ENCODE measurements around the gene GCFC2. TPM values are rescaled to one million over a fixed set of nuclear protein-coding genes. Genes with fewer than 3 reads are reported as not detected.

The GCFC2 gene
- polyA plus RNA-seq, 3 donors = 5.5 to 10.9 (median 9.0) TPM

GRCh38 chr2:75655861-75656260 is 54.9 kb downstream of the GCFC2 start:
- Histone ChIP-seq H3K9ac (ENCODE audit: insufficient read depth, low read length, poor library complexity, severe bottlenecking) (no peak overlapping the region), H3K27ac (ENCODE audit: low read depth in 1 of 2, low read length in 2 of 2) (no peak overlapping the region), H3K27me3 (ENCODE audit: control insufficient read depth in 2 of 2, insufficient read depth in 2 of 2, low read length in 2 of 2) (no peaks in the 10 kb centered on the region), H3K79me2 (ENCODE audit: insufficient read depth, low read length) (no peaks in the 10 kb centered on the region), H3K4me3 (replicated peaks in 1 of 3; ENCODE audit: low read depth in 2 of 3, low read length in 3 of 3) (no peak overlapping the region), H3K4me2 (replicated peaks; ENCODE audit: extremely low read depth, low read length, poor library complexity, severe bottlenecking) (no peak overlapping the region), H3K36me3 (replicated peaks in 1 of 2; ENCODE audit: control insufficient read depth in 1 of 2, insufficient read depth in 2 of 2, low read length in 2 of 2) (peaks cover 56 to 97% of the 10 kb centered on the region in 2 donors), H4K20me1 (ENCODE audit: insufficient read depth, low read length) (no peaks in the 10 kb centered on the region), H3K4me1 (ENCODE audit: control insufficient read depth in 1 of 2, insufficient read depth in 2 of 2, low read length in 2 of 2) (no peaks in the 10 kb centered on the region), H3K9me3 (replicated peaks in 1 of 2; ENCODE audit: control insufficient read depth in 1 of 2, insufficient read depth in 1 of 2, low read length in 2 of 2) (no peaks in the 10 kb centered on the region), H2AFZ (ENCODE audit: insufficient read depth, low read depth, low read length, poor library complexity, severe bottlenecking) (no peak overlapping the region)
- TF ChIP-seq CTCF (IDR thresholded peaks at IDR 0.05) = no peak
- Mint-ChIP-seq H3K4me1 (peaks cover 2% of the 10 kb centered on the region), H3K27me3 (ENCODE audit: low read depth in 3 of 3) (no peaks in the 10 kb centered on the region), H3K27ac (no peak overlapping the region), H3K4me3 (no peak overlapping the region), H3K36me3 (peaks cover 81 to 82% of the 10 kb centered on the region in 2 donors), H3K9me3 (peaks cover 0 to 8% (median 0%) of the 10 kb centered on the region in 7 donors)
- no peak for DNase-seq
- 44% methylated on average over 1 of the region's 1 CpG for WGBS (ENCODE audit: insufficient coverage)
- intact Hi-C loops (cut with micrococcal nuclease) = no loop called here

- H3K27ac Mint-ChIP-seq = no peak overlapping the region
- H3K36me3 Mint-ChIP-seq = peaks cover 81 to 83% of the 10 kb centered on the region in 2 donors
- H3K27me3 ChIP-seq (ENCODE audit: control insufficient read depth in 2 of 2, insufficient read depth in 2 of 2, low read length in 2 of 2) = no peaks in the 10 kb centered on the region
- 100% methylated on average over 2 of the region's 2 CpGs for WGBS (ENCODE audit: insufficient coverage)
- no peaks in the 10 kb centered on the region for H3K9me3 ChIP-seq (replicated peaks in 1 of 2; ENCODE audit: control insufficient read depth in 1 of 2, insufficient read depth in 1 of 2, low read length in 2 of 2)
- no peak overlapping the region for H3K4me3 ChIP-seq (replicated peaks in 1 of 3; ENCODE audit: low read depth in 2 of 3, low read length in 3 of 3)
- peaks cover 0 to 3% (median 0%) of the 10 kb centered on the region in 7 donors for H3K9me3 Mint-ChIP-seq
- no peak overlapping the region for H3K4me3 Mint-ChIP-seq
- H3K4me1 ChIP-seq (ENCODE audit: control insufficient read depth in 1 of 2, insufficient read depth in 2 of 2, low read length in 2 of 2) = no peaks in the 10 kb centered on the region
- no peak for DNase-seq
- intact Hi-C loops (cut with micrococcal nuclease) = no loop called here
- H3K27ac ChIP-seq (ENCODE audit: low read depth in 1 of 2, low read length in 2 of 2) = no peak overlapping the region
- H3K36me3 ChIP-seq (replicated peaks in 1 of 2; ENCODE audit: control insufficient read depth in 1 of 2, insufficient read depth in 2 of 2, low read length in 2 of 2) = peaks cover 71 to 97% of the 10 kb centered on the region in 2 donors
- H3K4me1 Mint-ChIP-seq = peaks cover 2% of the 10 kb centered on the region
- no peak for TF ChIP-seq CTCF (IDR thresholded peaks at IDR 0.05)
- H3K9ac ChIP-seq (ENCODE audit: insufficient read depth, low read length, poor library complexity, severe bottlenecking) = no peak overlapping the region
- H4K20me1 ChIP-seq (ENCODE audit: insufficient read depth, low read length) = no peaks in the 10 kb centered on the region
- H3K79me2 ChIP-seq (ENCODE audit: insufficient read depth, low read length) = no peaks in the 10 kb centered on the region
- H3K27me3 Mint-ChIP-seq (ENCODE audit: low read depth in 3 of 3) = no peaks in the 10 kb centered on the region
- no peak overlapping the region for H3K4me2 ChIP-seq (replicated peaks; ENCODE audit: extremely low read depth, low read length, poor library complexity, severe bottlenecking)
- no peak overlapping the region for H2AFZ ChIP-seq (ENCODE audit: insufficient read depth, low read depth, low read length, poor library complexity, severe bottlenecking)
Measured at GRCh38 chr2:75654012-75654411, 56.7 kb downstream of the GCFC2 start.

Measured in CD14-positive monocyte (primary cell).